GM13976 (cell line): ENCODE measurements around the gene TEK.
A peak's percentile ranks its signal among the peaks of the same experiment; 100 is the strongest.
"Not testable (repeated sequence)": the region's sequence is repeated elsewhere in the genome, so short reads cannot be mapped to it uniquely, and the experiment has no call there.

Experiments used
- DNase-seq: peaks from one replicate; pipeline ENCODE4 v3.0.0; 2012; ENCODE audit warnings: low spot score
- in situ Hi-C: fragments of 300-500 bp; cut with MboI; formaldehyde crosslinking; loops from one replicate; pipeline ENCODE4 v1.12.0; 2022; ENCODE audit warnings: low sequenced_read_pairs, mixed read lengths, inconsistent platforms; ENCODE audit not compliant: unreplicated experiment
- TF ChIP-seq, protein P1 (sequence below): IDR thresholded peaks from 2 replicates; pipeline ENCODE4 v1.5.1; 2012; ENCODE audit warnings: borderline replicate concordance, mild to moderate bottlenecking; ENCODE audit not compliant: insufficient read depth; ENCODE audit errors: extremely low read depth, missing control alignments, control extremely low read depth

TEK gene

DNA sequence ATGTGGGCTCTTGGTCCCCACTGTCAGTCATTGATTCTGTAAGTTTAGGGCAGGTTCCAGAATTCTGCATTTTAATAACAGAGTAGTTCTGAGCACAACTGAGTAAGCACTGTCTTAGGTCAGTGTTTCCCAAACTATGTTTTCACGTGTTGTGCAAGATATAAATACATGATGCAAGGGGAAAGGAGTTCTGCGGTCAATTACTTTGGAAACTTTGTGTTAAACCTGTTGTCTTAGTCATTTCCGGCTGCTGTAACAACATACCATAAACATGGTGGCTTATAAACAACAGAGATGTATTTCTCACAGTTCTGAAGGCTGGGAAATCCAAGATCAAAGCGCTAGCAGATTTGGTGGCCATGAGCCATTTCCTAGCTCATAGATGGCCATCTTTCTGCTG lies 118.2 kb downstream of the TEK start:
- in situ Hi-C loops = no loop called here
- TF ChIP-seq, protein P1, sequence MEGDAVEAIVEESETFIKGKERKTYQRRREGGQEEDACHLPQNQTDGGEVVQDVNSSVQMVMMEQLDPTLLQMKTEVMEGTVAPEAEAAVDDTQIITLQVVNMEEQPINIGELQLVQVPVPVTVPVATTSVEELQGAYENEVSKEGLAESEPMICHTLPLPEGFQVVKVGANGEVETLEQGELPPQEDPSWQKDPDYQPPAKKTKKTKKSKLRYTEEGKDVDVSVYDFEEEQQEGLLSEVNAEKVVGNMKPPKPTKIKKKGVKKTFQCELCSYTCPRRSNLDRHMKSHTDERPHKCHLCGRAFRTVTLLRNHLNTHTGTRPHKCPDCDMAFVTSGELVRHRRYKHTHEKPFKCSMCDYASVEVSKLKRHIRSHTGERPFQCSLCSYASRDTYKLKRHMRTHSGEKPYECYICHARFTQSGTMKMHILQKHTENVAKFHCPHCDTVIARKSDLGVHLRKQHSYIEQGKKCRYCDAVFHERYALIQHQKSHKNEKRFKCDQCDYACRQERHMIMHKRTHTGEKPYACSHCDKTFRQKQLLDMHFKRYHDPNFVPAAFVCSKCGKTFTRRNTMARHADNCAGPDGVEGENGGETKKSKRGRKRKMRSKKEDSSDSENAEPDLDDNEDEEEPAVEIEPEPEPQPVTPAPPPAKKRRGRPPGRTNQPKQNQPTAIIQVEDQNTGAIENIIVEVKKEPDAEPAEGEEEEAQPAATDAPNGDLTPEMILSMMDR = no peak
- DNase-seq = no peak

DNA sequence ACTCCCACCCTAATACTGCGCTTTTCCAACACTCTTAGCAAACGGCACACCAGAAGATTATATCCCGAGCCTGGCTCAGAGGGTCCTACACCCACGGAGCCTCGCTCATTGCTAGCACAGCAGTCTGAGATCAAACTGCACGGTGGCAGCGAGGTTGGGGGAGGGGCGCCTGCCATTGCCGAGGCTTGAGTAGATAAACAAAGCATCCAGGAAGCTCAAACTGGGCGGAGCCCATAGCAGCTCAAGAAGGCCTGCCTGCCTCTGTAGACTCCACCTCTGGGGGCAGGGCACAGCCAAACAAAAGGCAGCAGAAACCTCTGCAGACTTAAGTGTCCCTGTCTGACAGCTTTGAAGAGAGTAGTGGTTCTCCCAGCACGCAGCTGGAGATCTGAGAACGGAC lies 130.6 kb downstream of the TEK start:
- DNase-seq, in situ Hi-C loops: not testable (repeated sequence)

DNA sequence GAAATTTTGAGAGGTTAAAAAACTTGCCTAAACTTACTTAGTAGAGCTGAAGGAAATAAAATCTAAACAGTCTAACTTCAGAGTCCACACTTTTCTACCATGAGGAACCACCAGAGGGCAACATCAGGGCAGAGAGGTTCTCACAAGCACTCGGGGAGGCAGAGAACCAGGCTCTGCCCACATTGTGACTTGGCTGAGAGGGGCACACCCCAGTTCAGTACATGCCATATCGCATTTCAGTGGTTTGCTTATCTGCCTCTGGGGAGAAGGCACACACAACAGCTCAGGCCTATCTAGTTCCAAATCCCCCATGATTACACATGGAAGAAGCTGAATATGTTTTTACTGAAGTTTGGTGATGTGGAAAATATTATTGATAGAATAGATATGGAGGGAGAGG lies 138.7 kb downstream of the TEK start:
- DNase-seq = peak; percentile 25
- in situ Hi-C loops = no loop called here
- TF ChIP-seq, protein P1 = peak; percentile 32

DNA sequence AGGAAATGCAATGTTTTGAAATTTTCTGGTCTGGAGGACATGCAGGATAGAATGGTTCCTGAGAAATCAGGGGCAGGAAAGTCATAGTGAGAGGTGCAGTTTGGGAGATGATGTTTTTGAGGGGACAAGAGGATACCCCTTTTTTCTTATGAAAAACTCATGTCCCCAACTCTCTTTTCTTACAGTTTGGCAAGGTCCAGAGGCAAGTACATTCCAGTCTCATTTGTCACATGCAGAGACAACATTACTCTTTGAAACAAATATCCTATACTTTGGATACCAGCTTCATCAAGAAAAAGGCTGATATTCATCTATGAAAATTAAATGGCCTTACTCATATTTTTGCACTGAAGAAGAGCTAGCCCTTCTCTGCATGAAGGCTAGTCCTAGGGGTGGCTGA lies 139.7 kb downstream of the TEK start:
- in situ Hi-C loops = no loop called here
- TF ChIP-seq, protein P1 = no peak
- no peak for DNase-seq

DNA sequence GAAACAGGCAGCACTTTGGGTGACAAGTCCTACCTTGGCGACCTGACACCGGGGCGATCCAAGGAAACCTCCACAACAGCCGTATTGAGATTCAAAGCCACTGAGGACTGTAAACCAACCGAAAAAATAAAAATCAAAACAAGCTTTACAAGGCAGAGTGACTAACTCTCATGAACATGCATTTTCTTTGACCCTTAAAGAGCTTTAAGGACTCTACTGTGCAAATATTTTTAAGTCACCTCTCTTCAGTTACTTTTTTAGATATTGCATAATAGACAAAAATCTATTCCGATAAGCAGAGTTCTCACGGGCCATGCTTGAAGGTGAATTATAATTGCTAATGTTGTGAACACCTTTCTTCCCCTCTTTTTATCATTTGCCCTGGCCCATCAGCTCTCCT lies 149.6 kb downstream of the TEK start:
- TF ChIP-seq, protein P1 = no peak
- in situ Hi-C loops = no loop called here
- no peak for DNase-seq

DNA sequence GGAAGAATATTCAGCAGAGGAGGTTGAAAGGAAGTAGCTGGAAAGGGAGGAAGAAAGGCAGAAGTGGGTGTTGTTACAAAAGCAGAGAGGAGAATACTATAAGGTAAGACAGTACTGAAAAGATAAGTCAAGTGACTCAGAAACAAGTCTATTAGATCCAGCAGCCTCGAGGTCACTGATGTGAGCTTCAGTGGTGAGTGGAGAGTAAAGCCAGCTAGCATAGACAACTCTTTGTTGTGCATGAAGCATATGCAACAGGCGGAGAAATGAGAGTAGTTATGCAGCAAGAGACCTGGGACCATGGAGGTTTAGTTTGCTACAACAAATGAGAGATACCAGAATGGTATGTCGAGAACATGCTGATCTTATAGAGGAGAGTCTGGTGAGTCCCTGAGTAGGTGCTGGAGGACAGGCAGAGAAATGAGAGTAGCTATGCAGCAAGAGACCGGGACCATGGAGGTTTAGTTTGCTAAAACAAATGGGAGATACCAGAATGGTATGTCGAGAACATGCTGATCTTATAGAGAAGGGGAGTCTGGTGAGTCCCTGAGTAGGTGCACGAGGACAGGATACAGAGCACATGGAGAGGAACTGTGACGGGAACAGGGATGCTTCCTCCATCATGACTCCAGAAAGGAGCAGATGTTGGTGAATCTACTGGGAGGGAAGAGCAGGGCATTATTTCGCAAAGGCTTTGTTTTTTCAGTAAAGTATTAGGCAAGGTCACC lies 151.9 kb downstream of the TEK start:
- TF ChIP-seq, protein P1 = no peak
- in situ Hi-C loops = no loop called here
- no peak for DNase-seq

DNA sequence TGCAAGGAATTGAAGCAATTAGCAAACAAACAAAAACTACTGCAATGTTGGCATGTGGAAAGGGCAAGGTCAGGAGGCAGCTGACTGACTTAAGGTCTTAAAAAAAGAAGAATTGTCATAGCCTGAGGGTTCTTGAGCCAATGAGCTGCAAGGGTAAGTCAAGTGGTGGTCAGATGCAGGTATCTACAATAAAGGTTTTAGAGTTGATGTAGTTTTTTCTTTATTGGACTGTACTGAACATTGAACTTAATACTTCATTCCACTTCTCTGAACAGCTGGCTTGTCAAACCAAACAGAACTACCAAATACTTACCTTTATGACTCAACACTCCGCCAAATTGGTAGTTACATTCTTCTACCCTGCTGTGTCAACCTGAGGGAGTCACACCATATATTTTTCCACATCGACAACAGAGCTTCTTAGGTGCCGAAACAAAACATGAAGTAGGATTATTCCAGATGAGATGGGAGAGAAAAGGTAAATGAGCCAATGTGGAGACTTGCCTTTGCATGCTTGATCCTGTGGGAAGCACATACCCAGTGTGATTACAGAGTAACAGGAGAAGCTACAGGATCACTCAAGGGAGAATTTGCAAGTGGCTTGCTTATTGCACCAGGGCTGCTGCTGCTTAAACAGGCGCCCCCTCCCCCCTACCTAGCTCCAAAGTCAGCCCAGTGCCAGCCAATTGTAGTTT lies 152.6 kb downstream of the TEK start:
- in situ Hi-C loops = no loop called here
- DNase-seq = no peak
- TF ChIP-seq, protein P1 = no peak
